Measurements from ENCODE around the gene GRK6.
"Not testable (repeated sequence)": the region's sequence is repeated elsewhere in the genome, so short reads cannot be mapped to it uniquely, and the experiment has no call there.

The GRK6 gene

DNA sequence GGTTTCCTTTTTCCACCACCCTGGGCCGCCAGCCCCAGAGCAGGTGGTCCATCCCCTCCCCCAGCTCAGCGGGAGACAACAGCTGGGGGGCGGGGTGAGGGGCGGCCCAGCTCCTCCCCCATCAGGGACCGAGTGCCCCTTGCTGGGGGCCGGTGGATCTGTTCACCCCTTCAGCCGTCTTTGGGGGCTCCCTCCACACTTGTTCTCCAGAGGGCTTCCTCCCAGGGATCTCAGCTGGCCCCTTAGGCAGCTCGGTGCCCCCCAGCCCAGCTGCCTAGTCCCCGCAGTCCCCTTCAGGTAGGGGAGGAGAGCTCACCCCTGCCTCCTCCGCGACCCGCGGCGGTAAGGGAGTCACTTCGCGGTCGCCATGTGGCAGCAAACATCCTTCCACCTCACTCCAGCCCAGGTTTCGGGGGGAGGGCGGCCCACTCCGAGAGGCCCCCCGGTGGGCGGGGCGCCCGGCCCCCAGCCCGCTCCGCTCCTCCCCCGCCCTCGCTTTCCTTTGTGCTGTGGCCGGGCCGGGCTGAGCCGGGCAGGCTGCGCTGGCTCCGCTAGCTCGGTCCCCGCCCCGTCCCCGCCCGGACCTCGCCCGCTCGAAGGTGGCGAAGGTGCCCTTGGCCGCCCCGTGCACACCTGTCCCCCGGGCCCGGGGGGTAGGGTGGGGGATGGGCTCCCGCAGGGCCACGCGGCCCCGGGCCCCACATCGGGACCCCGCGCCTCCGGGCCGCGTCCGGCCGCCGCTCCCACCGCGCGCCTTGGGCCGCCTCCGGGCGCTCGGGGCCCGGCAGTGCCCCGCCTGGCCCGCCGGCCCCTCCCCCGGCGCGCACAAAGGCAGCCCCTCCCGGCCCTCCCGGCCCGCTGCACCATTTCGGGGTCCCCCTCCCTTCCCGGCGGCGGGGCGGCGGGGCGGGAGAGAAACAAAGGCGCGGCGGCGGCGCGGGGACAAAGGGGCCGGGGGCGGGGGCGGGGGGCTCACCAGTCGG lies 46.3 kb downstream of the GRK6 start:
- DNase-seq = peak; percentile 24

- DNase-seq = no peak
Observed at GRCh38 chr5:177473443-177474001, 47.0 kb downstream of the GRK6 start, which contains the start of gene DBN1. Gene DBN1 (minus strand): TSS chr5:177473634. CDS start chr5:177473521, 113 bp downstream.

DNA sequence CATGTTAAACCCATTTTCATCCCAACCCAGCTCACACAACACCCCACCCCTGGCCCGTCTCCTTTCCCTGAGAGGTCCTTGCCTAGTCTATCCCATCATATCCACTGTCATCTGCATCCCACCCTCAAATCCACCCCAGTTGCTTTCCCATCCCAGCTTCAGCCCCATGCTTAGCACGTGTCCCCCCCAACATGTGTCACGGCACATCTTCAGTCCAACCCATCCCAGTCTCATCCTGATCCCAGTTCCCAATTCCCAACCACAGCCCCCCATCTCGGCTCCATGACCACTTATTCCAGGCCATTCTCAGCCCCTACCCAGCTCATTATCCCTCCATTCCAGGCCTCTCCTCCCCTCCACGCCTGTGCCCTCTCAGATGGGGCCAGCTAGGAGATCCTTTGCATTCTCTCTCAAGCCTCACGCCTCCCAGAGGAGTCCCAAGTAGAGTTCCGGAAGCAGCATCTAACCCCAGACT lies 47.6 kb downstream of the GRK6 start:
- DNase-seq = no peak

DNA sequence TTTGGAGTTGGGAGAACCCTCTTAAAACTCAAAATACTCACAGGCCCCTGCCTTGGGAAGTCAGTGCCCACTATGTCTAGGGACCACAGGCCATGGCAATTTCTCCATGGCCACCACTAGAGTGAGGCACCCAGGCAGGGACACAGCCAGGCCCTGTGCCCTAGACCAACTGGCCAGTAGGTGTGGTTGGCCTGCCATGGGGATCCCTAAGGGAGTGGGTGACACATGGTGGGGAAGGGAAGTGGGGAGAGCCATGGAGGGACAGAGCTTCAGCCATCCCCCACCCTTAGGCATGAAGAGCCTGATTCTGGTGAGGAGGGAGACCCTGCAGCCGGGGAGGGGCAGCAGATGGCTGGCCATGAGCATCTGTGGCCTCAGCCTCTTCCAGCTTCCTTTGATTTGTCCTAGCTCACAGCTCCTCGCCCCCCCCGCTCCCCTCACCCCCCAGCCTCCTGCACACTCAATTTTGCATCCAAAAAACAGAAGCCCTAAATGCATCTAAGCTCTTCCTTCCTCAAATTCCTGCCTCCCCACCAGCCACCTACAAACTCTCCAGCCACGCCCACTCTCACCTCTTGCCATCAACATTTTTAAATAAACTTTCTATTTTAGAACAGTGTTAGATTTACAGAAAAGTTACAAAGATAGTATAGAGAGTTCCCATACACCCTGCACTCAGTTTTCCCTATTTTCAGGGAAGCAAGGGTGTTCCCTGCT lies 48.5 kb downstream of the GRK6 start:
- no peak for DNase-seq

GRCh38 chr5:177475563-177476427 lies 49.3 kb downstream of the GRK6 start:
- no peak for DNase-seq

DNA sequence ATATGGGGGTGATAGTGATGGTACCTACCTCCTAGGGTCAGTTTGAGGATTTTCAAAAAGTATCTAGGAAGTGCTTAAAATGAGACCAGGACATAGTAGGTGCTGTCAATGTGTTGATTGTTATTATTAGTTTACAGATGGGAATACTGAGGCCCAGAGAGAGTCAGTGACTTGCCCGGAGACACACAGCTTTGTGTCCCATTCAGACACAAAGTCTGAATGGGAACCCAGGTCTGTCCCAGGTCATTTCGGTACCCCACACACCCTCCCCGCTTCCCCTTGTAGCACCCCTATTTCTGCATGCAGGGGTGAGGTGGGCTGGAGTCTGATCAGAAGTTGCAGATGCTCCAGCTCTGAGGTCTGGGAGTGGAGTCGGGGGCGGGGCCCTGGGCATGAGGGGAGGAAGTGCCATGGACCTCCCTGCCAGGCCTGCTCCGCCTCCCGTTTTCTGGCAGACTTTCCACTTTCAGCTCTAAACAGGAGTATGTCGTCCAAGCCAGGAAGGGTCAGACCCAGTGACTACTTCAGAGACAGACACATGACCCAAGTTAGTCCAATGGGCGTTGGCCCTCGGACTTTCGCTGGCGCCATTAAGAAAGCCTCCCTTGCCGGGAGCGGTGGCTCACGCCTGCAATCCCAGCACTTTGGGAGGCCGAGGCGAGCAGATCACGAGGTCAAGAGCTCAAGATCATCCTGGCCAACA lies 50.2 kb downstream of the GRK6 start:
- no peak for DNase-seq

DNA sequence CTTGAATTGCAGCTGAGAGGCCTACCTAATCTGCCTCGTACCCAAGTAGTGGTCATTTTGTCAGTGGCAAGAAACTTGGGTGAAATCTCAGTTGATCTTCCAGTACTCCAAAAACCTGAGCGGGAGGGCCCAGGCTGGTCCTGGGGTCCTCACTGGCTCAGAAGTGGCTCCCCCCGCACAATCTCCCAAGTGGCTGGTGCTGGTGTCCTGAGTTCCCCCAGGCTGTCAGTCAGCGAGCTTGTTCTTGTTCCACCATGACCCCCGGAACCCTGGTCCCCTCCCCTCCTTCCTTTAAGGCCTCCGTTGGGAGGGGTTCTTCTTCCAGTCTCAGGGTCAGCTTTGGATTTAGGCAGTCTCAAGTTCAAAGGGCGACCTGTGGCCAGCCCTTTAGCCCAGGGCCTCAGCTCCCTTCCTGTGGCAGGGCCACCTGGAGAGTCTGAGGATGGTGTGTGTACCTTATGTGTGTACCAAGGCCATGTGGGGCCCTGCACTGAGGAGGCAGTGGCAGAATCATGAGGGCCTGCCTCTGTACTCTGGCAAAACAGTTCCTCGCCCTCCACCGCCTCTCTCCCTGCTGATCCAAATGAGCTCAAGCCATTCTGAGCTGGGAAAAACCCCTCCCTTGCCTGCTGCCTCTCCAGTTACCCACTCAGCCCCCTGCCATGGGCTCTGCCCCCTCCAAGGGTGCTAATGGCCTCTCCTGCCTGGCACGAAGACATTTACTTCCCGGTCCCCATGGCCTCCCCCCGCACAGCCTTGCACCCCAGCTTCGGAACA lies 51.4 kb downstream of the GRK6 start:
- DNase-seq = no peak

- peak; percentile 31 for DNase-seq
Observed at GRCh38 chr5:177478711-177479646, 52.5 kb downstream of the GRK6 start.

- no peak for DNase-seq
Observed at GRCh38 chr5:177479774-177480173, 53.3 kb downstream of the GRK6 start.

- no peak for DNase-seq
Observed at GRCh38 chr5:177482359-177482795, 55.9 kb downstream of the GRK6 start.

DNA sequence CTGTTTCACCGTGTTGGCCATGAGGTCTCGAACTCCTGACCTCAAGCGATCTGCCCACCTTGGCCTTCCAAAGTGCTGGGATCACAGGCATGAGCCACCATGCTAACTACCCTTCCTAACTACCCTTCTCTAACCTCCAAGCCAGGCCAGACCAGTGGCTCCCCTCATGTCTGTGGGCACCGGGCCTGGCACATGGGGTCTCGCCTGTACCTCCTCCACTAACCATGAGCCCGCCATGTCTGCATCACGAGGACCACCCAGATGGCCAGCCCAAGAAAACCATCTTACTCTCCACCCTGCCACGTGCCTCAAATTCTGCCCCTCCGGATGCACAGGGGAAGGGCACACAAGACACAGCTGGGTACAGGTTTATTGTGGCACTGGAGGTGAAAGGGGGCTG lies 56.6 kb downstream of the GRK6 start:
- no peak for DNase-seq

DNA sequence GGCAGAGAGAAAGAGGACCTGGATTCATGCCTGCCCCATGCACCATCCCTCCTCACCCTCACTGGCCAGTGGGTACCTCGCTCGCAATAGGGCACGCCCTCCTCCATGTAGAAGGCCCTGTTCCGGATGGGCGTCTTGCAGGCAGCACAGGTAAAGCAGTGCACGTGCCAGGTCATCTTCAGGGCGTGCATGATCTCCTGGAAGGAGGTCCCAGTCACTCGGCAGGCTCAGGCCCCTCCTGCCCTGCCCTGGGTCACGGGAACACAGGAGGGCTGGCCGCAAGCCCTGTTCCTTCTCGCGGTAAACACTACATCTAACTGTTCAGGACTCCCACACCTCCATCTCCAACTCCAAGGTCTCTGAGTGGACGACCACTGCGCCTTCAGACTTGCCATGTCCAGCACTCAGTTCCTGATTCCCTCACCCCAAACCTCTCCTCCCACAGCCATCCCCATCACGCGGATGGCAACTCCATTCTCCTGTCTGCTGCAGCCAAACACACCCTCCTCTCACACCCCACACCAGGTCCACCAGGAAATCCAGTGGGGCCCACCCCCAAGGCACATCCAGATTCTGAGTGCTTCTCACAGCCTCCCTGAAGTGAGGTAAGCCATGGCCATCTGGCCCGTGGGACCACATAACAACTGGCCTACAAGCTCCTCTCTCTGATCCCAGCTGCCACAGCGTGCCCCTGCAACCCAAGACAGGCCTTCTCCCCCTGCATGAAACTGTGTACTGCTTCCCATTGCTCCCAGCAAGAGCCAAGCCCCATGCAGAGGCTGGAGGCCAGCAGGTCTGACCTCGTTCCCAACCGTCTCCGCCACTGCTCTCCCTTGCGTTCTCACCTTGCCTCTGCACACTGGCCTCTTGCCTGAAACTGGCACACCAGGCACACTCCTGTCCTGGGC lies 57.8 kb downstream of the GRK6 start:
- DNase-seq = no peak

DNA sequence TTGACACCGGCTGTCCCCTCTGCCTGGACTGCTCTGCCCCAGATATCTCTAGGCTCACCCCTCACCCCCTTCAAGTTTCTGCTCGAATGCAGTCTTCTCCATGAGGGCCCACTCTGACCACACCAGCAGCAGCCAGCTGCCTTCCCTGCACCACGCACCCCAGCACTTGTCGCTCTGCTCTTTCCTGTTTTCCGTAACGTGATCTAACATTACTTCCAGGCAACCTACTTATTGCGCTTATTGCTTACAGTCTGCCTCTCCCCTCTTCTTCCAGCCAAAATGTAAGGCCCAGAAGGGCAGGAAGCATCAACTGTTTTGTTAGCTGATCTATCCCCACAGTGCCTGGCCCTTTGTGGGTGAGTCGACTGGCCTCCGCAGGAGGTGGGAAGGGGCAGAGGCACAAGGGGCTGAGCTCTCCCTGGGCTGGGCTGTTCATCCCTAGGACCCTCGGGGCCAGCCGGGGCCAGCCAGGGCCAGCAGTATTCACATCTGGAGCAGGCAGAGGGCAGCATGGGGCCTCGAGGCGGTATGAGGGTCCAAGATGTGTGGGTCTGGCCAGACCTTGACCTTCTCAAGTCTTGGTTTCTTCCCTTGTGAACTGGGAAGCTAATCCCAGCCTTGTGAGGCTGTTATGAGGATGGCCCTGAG lies 58.5 kb downstream of the GRK6 start:
- no peak for DNase-seq

- not testable (repeated sequence) for DNase-seq
Observed at GRCh38 chr5:177485753-177486152, 59.3 kb downstream of the GRK6 start.

DNA sequence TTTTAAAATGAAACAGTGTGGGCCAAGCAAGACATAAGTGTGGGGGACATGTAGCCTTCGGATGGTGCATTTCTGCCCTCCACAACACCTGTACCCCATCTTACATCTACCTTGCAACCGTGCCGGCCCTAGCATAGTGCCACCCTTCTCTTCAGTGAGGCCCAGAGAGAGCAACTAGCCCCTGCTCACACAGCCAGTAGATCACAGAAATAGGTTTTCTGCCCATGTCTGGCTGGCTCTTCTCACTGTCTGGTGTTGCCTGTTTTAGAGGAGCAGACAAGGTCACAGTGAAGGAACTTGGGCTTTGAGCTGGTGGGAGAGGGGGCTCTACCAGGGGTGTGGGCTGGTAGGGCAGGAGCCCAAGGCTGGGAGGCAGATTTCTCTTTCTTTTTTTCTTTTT lies 59.8 kb downstream of the GRK6 start:
- DNase-seq = no peak

DNA sequence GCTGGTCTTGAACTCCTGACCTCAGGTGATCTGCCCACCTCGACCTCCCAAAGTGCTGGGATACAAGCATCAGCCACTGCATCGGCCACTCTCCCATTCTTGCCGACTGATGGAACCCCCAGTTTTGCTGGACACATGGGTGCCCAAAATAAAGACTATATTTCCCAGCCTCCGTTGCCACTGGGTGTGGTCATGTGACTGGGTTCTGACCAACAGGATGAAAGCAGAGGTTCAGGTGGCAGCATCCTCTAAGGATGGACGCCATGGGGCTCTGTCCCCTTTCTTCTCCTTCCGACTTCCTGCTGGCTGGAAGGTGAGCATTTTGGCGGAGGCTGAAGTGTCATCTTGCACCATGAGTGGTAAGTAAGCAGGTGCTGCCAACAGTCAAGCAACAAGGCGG lies 60.7 kb downstream of the GRK6 start:
- no peak for DNase-seq

- no peak for DNase-seq
Observed at GRCh38 chr5:177487975-177488374, 61.5 kb downstream of the GRK6 start.

- no peak for DNase-seq
Observed at GRCh38 chr5:177489119-177489716, 62.7 kb downstream of the GRK6 start.

Measured in DMS79 (cell line).